B cell (primary cell): ENCODE data around the gene HMG20A. TPM values are rescaled to one million over a fixed set of nuclear protein-coding genes. Genes with fewer than 3 reads are reported as not detected.

Source experiments
- ATAC-seq: fragments of 200-7000 bp; cut with Tn5 transposase; one replicate; pipeline ENCODE4 v1.10.0; 2021; ENCODE audit warnings: low read depth, mild to moderate bottlenecking, moderate number of reproducible peaks, moderate library complexity
- CTCF ChIA-PET: fragments of 350-600 bp; sonication (Branson Sonifier 250); formaldehyde crosslinking; loops from one replicate; lab custom pipeline; 2021; ENCODE audit warnings: antibody characterized with exemption, inconsistent platforms; lab: Charles Lee
- POLR2A ChIA-PET: fragments of 350-600 bp; sonication (Branson Sonifier 250); formaldehyde crosslinking; loops from one replicate; lab custom pipeline; 2021; ENCODE audit warnings: antibody characterized with exemption; lab: Charles Lee
- DNase-seq: peaks from one replicate; pipeline ENCODE4 v3.0.0; 2013
- H2AFZ ChIP-seq: 2 replicates; pipeline ENCODE4 v1.6.1; 2012; ENCODE audit warnings: mild to moderate bottlenecking, low read depth, low read length; ENCODE audit not compliant: insufficient read depth, poor library complexity, severe bottlenecking
- H3K27ac ChIP-seq, 2 donors: 1 replicate in 1 of 2; 2 replicates in 1 of 2; pipeline ENCODE4 v1.5.1; 2012 to 2013; ENCODE audit warnings: low read length in 2 of 2, mild to moderate bottlenecking in 2 of 2, moderate library complexity in 1 of 2
- H3K27me3 ChIP-seq, 4 experiments: fragments of 200-600 bp in 1 of 4; sonication (generic) in 1 of 4; replicated peaks in 1 of 4; 1 replicate in 2 of 4; 2 replicates in 2 of 4; pipeline versions ENCODE4 v1.6.1 to v1.7.0; 2013 to 2016; ENCODE audit warnings: low read length in 3 of 4, mild to moderate bottlenecking in 2 of 4, mixed read lengths in 1 of 4, moderate library complexity in 1 of 4; ENCODE audit not compliant: insufficient read depth in 4 of 4, control insufficient read depth in 3 of 4; ENCODE audit errors: control extremely low read depth in 1 of 4
- H3K36me3 ChIP-seq, 2 experiments: replicated peaks in 1 of 2; 1 replicate in 1 of 2; 2 replicates in 1 of 2; pipeline versions ENCODE4 v1.6.1 to v1.7.1; 2013; ENCODE audit warnings: low read length in 1 of 2; ENCODE audit not compliant: insufficient read depth in 2 of 2, control insufficient read depth in 1 of 2; ENCODE audit errors: control extremely low read depth in 1 of 2, extremely low read depth in 1 of 2
- H3K4me1 ChIP-seq, 2 donors: fragments of 200-600 bp in 1 of 2; sonication (generic) in 1 of 2; 1 replicate in 1 of 2; 2 replicates in 1 of 2; pipeline versions ENCODE4 v1.5.1 to v1.6.1; 2013 to 2017; ENCODE audit warnings: low read length in 2 of 2; ENCODE audit not compliant: control insufficient read depth in 2 of 2, insufficient read depth in 2 of 2
- H3K4me2 ChIP-seq: replicated peaks from 2 replicates; pipeline ENCODE3; 2012; ENCODE audit warnings: mild to moderate bottlenecking, low read depth, low read length; ENCODE audit not compliant: poor library complexity, severe bottlenecking
- H3K4me3 ChIP-seq, 5 experiments: fragments of 200-600 bp in 1 of 5; sonication (generic) in 1 of 5; 1 replicate in 3 of 5; 2 replicates in 2 of 5; pipeline versions ENCODE4 v1.5.1 to v1.7.0; 2011 to 2016; ENCODE audit warnings: low read length in 4 of 5, mild to moderate bottlenecking in 4 of 5, low read depth in 2 of 5, control low read depth in 1 of 5, moderate library complexity in 1 of 5; ENCODE audit not compliant: insufficient read depth in 1 of 5; ENCODE audit errors: control extremely low read depth in 1 of 5, extremely low read depth in 1 of 5
- H3K79me2 ChIP-seq: fragments of 200-600 bp; sonication (generic); one replicate; pipeline ENCODE4 v1.6.0; 2016; ENCODE audit warnings: low read length; ENCODE audit not compliant: control insufficient read depth, insufficient read depth
- H3K9ac ChIP-seq: fragments of 200-600 bp; sonication (generic); 2 replicates; pipeline ENCODE4 v1.6.1; 2017; ENCODE audit warnings: mild to moderate bottlenecking, low read length, moderate library complexity
- H3K9me3 ChIP-seq, 3 donors: one replicate each; pipeline versions ENCODE4 v1.6.1 to v1.7.1; 2013; ENCODE audit warnings: low read length in 2 of 3; ENCODE audit not compliant: control insufficient read depth in 2 of 3, insufficient read depth in 1 of 3; ENCODE audit errors: control extremely low read depth in 1 of 3
- H4K20me1 ChIP-seq: 2 replicates; pipeline ENCODE4 v1.6.0; 2012; ENCODE audit warnings: mild to moderate bottlenecking, low read length; ENCODE audit not compliant: insufficient read depth, control insufficient read depth, poor library complexity, severe bottlenecking
- H3K27ac Mint-ChIP-seq: one replicate; pipeline ENCODE4 v1.8.0; 2021; ENCODE audit warnings: mixed read lengths
- H3K27me3 Mint-ChIP-seq: one replicate; pipeline ENCODE4 v1.8.0; 2021; ENCODE audit warnings: mixed read lengths
- H3K4me1 Mint-ChIP-seq: one replicate; pipeline ENCODE4 v1.8.0; 2021; ENCODE audit warnings: mixed read lengths
- H3K4me3 Mint-ChIP-seq: one replicate; pipeline ENCODE4 v1.8.0; 2021; ENCODE audit warnings: mixed read lengths
- H3K9me3 Mint-ChIP-seq: one replicate; pipeline ENCODE4 v1.8.0; 2022; ENCODE audit warnings: mixed read lengths; ENCODE audit not compliant: insufficient read depth
- CTCF ChIP-seq: fragments of 200-600 bp; IDR thresholded peaks from one replicate; pipeline ENCODE4 v1.8.0; 2022; ENCODE audit warnings: antibody characterized with exemption, mild to moderate bottlenecking
- EZH2 ChIP-seq: IDR thresholded peaks from 2 replicates; pipeline ENCODE4 v1.6.1; 2012; ENCODE audit warnings: borderline replicate concordance, low read depth, mild to moderate bottlenecking, moderate library complexity, low read length; ENCODE audit not compliant: insufficient read depth, poor library complexity, severe bottlenecking
- WGBS: methylation state at CpG from one replicate; pipeline ENCODE4 v1.1.5; 2013; ENCODE audit warnings: missing lambda C conversion rate; ENCODE audit not compliant: insufficient coverage; 5-methylcytosine and 5-hydroxymethylcytosine counted together
- intact Hi-C: fragments of 100-400 bp; cut with micrococcal nuclease; formaldehyde crosslinking; loops from one replicate; pipeline ENCODE4 v1.10.0; 2022
- polyA plus RNA-seq: library from polyadenylated mRNA; depleted of rRNA; stranded (reverse); fragments of >200 nt; gene quantifications from 2 replicates; pipeline ENCODE4 v1.2.3, GENCODE V29; 2012
- total RNA-seq, 2 donors: library from RNA; stranded (reverse); fragments of 120-200 nt in 1 of 2; gene quantifications; 1 replicate in 1 of 2; 2 replicates in 1 of 2; pipeline versions ENCODE4 v1.2.3 to v1.2.4, GENCODE V29; 2013 to 2022

HMG20A gene
- total and polyA plus RNA-seq, 2 donors (not counting 1 experiment from before 2014, with no cell fraction given): 26.1 to 63.5 TPM

DNA sequence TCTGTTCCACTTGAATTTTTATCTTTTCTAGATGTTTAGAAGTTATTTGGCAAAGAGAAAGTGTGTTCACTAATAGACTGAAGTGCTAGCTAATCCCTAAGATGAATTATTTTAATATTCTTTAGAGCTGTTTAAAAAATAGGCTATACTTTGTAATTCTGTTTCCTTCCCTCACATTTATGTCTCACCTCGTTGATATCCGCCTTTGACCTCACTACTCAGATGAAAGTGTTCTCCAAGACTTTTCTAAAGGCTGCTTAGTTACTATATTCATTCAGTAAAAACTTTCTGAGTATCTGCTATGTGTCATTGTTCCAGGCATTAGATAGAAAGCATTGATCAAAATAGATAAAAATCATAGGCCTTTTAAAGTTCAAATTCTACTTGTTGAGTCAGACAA lies 38.3 kb downstream of the HMG20A start:
- Histone ChIP-seq H3K27me3 (no peaks in the 10 kb centered on the region), H3K4me3 (no peak overlapping the region), H3K4me2 (no peak overlapping the region), H4K20me1 (peaks cover 8% of the 10 kb centered on the region), H3K9ac (no peak overlapping the region), H3K9me3 (no peaks in the 10 kb centered on the region), H3K36me3 (peaks cover 0 to 42% of the 10 kb centered on the region in 2 experiments), H3K79me2 (peaks cover 9% of the 10 kb centered on the region), H2AFZ (no peak overlapping the region), H3K4me1 (peaks cover 8 to 9% of the 10 kb centered on the region in 2 donors), H3K27ac (no peak overlapping the region)
- Mint-ChIP-seq H3K4me1 (peaks cover 25% of the 10 kb centered on the region), H3K27ac (no peak overlapping the region), H3K9me3 (no peaks in the 10 kb centered on the region), H3K4me3 (no peak overlapping the region), H3K27me3 (no peaks in the 10 kb centered on the region)
- WGBS: no CpG with 5 or more reads among the region's 2 CpGs
- CTCF ChIA-PET: interaction anchor here (0.8 kb wide), 1 partner anchor 38 kb away, joined by 3 read pairs; no protein-coding TSS in a partner anchor
- intact Hi-C loops: no loop called here
- no peak for TF ChIP-seq EZH2
- TF ChIP-seq CTCF: no peak
- POLR2A ChIA-PET: no interaction called here
- ATAC-seq: no peak
- no peak for DNase-seq

GRCh38 chr15:77461486-77461885 lies 40.8 kb downstream of the HMG20A start:
- TF ChIP-seq EZH2: no peak
- TF ChIP-seq CTCF: no peak
- ATAC-seq (no peak), DNase-seq (no peak)
- CTCF ChIA-PET: interaction anchor here (0.7 kb wide), 1 partner anchor 340 kb away, joined by 3 read pairs; no protein-coding TSS in a partner anchor
- Histone ChIP-seq H4K20me1 (no peaks in the 10 kb centered on the region), H3K4me3 (no peak overlapping the region), H3K9ac (no peak overlapping the region), H3K4me1 (peaks cover 8 to 9% of the 10 kb centered on the region in 2 donors), H2AFZ (no peak overlapping the region), H3K27ac (no peak overlapping the region), H3K36me3 (peaks cover 0 to 55% of the 10 kb centered on the region in 2 experiments), H3K79me2 (no peaks in the 10 kb centered on the region), H3K9me3 (no peaks in the 10 kb centered on the region), H3K27me3 (no peaks in the 10 kb centered on the region), H3K4me2 (no peak overlapping the region)
- Mint-ChIP-seq H3K4me3 (no peak overlapping the region), H3K27ac (no peak overlapping the region), H3K9me3 (no peaks in the 10 kb centered on the region), H3K4me1 (peaks cover 14% of the 10 kb centered on the region), H3K27me3 (no peaks in the 10 kb centered on the region)
- intact Hi-C loops: no loop called here
- POLR2A ChIA-PET: no interaction called here
